GM12892 (cell line): ENCODE data around the gene TWF1.

Experiments used
- POLR2A ChIP-seq: IDR thresholded peaks from 2 replicates; pipeline ENCODE4 v1.6.1; 2011; ENCODE audit warnings: low read depth, low read length, control low read depth
- POLR2AphosphoS5 ChIP-seq: IDR thresholded peaks from 2 replicates; pipeline ENCODE4 v1.6.1; 2011; ENCODE audit warnings: low read depth, low read length, control low read depth
- TAF1 ChIP-seq: IDR thresholded peaks from 2 replicates; pipeline ENCODE4 v1.6.1; 2011; ENCODE audit warnings: low read depth, mild to moderate bottlenecking, control low read depth, low read length, borderline replicate concordance

DNA sequence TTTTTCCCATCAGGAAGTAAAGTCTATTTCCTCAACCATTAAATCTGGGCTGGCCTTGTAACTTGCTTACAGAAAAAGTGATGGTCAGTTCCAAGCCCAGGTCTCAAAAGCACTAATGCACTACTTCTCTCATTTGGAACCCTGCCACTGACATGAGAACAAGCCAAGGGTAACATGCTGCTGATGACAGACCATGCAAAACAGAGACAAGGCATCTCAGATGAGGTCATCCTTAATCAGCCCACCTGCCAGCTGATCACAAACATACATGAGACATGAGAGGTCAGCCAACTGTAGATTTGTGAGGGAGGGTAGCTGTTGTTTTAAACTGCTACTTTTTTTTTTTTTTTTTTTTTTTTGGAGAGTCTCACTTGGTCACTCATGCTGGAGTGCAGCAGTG, 16.2 kb downstream of the TWF1 start:
- no peak for TF ChIP-seq POLR2A
- TF ChIP-seq POLR2AphosphoS5 = no peak
- no peak for TF ChIP-seq TAF1
